GM21526 (cell line): Measurements from ENCODE around the gene KIF23.

Source experiments
- ATAC-seq: cut with Tn5 transposase; IDR thresholded peaks from one replicate; pipeline ENCODE4 v1.9.1; 2021; ENCODE audit warnings: moderate library complexity; ENCODE audit not compliant: unreplicated experiment, low FRiP score

The KIF23 gene

GRCh38 chr15:69394556-69395282 lies 19.4 kb upstream of the KIF23 start:
- peak; percentile 69 for ATAC-seq

DNA sequence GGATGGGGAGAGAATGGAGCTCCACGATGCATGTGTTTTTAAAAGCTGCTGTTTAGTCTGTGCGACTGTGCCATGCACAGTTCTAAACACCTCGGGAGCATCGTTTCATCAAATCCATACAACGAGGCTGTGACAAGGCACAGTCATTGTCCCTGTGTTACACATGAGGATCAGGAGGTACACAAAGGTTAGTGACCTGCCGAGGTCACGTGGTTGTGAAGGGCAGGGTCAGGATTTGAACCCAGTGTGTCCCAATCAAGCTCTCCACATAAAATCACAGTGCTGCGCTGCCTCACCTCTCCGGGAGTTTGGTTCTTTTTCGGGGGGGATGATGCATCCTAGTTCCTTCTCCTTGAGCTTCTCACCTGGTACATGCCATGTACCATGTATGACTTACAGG lies 18.7 kb upstream of the KIF23 start:
- ATAC-seq: no peak

- ATAC-seq: no peak
Measured at GRCh38 chr15:69395991-69396390, 18.2 kb upstream of the KIF23 start.

DNA sequence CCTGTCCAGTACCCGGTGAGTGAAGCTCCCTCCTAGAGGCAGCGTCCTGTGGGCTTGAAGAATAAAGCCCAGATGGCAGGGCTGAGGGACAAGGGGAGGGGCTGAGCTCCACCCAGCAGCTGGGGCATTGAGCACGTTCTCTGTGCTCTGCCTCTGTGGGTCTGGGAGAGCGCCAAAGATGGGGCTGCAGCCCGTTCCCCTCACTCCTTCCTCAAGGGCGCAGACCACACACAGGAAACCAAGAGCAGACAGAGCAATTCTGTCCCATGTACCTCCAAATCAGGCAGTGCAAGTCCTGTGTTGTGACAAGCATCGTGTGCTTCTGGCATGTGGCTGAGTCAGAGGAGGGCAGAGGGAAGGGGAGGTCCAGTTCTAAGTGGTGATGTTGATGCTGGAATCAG lies 15.7 kb upstream of the KIF23 start:
- no peak for ATAC-seq

DNA sequence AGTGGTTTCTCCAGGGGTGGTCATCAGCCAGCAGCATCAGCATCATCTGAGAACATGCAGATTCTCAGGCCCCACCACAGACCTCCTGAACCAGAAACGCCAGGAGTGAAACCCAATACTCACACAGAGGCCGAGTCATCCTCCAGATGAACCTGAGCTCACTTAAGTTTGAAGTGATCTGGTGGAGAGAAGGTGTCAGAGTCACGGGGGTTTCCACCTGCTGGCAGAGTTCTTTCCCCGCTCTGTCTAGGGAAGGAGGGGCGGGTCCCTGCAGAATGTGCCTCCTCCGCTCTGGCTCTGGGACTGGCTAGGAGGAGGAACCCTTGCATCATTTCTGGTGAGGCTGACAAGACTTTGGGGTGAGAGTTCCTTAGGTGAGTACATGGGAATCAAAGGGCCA lies 13.3 kb upstream of the KIF23 start:
- ATAC-seq: no peak

DNA sequence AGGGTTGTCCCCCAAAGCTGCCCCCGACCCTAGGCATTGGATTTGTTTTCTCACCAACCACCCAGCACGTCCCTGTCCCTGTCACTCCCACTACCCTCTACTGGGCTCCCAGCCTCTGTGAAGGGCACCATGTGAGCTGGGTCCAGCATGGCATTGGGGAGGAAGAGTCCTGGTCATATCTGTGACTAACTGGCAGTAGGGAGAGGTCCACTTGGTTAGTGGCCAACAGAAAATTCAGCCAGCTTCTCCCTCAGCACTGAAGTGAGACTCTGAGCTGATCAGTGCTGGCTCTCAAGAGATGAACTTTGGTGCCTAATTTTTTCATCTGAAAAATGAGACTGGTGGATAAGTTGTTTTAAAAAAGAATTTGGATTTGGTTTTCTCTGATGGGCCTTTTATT lies 11.3 kb upstream of the KIF23 start:
- no peak for ATAC-seq

DNA sequence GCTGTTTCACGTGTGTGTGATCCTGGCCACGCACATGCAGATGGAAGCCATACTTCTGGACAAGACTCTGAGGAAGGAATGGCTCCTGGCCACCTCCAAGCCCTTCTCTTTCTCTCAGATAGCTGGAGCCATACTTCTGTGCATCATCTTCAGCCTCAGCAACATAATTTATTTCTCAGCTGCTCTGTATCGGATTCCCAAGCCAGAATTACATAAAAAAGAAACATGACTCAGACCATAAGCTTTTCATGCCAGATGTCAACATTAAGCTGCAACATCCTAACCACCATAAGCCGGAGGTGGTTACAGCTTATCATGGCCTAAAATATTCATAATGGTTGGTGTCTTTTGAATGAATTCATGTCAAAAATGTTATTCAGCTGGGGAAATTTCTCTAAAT lies 10.6 kb upstream of the KIF23 start:
- no peak for ATAC-seq

- ATAC-seq: no peak
Measured at GRCh38 chr15:69405110-69405509, 9.0 kb upstream of the KIF23 start.

DNA sequence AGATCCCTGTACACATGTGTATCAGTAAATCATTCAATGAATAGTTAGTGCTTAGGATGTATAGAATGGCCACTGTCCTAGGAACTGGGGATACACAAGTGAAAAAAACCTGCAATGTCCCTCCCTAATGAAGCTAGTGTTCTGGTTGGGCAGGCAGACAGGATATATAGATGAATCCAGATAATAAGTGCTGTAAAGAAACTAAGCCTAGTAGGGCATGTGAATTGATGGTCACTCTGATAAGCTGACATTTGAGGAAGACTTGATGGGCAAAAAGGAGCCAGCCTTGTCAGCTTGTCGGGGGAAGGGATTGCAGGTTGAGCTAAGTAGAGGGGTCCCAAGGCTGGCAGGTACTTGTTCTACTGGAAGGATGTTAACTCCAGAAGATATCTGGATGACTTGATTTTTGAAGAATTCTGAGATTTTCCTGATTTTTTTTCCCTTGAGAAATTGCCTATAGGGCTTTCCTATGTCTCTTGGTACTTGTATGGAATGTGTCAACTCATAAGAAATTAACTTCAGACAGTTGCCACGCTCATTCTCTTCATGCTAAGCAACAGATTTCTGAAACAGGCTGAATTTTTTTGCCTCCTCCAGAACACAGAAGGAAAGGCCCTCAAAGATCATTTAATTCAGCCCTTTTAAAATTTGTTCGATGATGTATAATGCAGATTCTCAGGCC lies 6.3 kb upstream of the KIF23 start:
- ATAC-seq: no peak

- no peak for ATAC-seq
Measured at GRCh38 chr15:69408841-69409240, 5.3 kb upstream of the KIF23 start.

GRCh38 chr15:69410248-69410874 lies 3.8 kb upstream of the KIF23 start:
- ATAC-seq: no peak

DNA sequence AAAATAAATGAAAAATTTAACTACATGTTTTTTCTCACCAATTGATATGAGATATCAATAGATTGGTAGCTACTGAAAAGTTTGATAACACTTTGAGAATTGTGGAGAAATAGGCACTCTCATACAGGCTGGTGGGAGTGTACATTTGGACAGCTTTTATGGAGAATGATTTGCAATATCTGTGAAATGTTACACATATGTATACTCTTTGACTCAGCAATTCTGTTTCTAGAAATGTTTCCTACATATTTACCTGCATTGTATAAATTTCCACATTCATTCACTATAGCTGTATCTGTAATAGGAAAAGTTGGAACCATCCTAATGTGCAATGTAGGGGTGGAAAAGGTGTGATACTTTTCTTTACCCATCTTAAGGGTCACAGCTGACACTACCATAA lies 1.9 kb upstream of the KIF23 start:
- ATAC-seq: no peak

DNA sequence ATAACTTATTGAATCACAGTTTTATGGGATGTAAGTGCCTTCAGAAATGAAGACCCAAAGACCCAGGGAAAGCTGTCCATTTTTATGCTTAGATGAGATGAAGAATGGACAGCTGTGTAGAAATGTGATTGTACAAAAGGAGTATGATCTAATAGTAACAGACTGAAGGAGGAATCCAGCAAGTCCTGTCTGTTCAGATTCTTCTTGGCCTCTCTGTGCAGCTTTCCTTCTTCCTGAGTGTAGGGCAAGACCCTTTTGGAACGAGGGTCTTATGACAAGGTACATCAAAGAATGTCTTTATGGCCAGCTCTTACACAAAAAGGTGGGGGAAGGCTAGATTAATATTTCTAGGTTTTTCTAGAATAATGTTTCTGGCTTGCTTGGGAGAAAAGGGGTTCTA lies 1.4 kb upstream of the KIF23 start:
- ATAC-seq: no peak

DNA sequence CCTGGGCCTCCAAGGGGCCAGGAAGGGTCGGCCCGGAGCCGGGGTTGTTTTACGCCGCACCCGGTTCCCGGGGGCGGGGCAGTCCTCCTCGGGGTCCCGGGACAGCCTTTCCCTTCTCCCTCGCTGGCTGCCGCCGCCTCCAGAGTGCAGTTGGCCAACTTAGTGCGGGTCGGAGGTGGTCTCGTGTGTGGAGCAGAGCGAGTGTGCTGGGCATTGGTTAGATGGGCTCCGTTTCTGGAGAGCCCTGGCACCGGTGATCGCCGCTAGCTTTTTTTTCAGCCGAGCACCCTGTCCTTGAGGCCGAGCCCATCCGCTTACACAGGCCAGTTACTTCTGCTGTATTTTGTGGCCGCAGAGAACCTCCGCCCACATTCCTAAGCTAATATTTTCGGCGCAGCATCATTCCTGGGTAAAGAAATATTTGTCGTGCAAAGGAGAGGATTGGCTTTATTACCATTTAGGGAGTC lies 585 bp downstream of the KIF23 start:
- ATAC-seq: peak; percentile 32

DNA sequence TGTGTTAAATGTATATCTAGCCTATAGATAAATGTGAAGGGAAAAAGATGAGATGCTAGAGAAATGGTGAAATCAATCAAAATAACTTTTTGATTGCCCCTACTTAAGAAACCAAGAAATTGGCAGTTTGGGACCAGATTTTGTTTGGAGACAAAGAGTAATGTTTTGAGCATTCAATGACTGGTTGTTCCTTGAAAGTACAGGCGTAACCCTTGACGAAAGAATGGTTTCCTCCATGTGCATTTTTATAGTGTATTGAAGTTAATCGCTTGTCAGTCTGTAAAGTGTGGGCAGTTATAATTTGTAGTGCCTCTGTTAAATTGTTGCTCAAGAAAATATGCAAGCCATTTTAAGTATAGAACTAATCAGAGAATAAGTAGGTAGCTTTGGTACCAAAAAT lies 1.2 kb downstream of the KIF23 start:
- no peak for ATAC-seq

DNA sequence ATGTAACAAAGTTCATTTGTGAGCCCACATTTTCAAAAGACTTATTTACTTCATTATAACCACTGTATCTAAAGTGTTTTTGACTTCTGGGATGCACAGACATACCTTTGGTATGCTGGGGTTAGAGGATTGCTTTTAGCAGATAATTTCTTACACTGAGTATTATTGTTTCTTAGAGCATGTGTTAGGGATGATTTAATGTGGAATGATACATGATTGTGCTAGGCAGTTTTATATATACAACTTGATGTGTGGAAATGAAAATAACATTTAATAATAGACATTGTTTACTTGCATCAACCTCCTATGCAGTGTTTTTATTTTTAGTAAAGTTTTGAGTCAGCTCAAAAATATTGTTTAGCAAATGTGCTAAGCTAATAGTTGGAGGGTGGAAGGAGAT lies 3.4 kb downstream of the KIF23 start:
- no peak for ATAC-seq

DNA sequence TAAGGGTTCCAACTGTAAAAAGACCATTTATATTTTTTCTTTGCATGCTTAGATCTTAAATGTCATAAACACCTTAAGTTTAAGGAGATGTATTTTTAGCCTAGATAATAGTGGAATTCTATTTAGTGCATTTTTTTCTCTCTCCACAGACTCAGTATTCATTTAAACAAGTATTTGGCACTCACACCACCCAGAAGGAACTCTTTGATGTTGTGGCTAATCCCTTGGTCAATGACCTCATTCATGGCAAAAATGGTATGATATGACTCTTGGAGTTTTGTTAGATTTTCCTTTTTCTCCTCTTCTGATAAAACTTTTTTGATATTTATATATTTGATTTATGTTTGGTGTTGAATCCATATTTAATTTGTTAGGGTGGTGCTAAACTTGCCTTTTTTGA lies 7.3 kb downstream of the KIF23 start:
- ATAC-seq: no peak

DNA sequence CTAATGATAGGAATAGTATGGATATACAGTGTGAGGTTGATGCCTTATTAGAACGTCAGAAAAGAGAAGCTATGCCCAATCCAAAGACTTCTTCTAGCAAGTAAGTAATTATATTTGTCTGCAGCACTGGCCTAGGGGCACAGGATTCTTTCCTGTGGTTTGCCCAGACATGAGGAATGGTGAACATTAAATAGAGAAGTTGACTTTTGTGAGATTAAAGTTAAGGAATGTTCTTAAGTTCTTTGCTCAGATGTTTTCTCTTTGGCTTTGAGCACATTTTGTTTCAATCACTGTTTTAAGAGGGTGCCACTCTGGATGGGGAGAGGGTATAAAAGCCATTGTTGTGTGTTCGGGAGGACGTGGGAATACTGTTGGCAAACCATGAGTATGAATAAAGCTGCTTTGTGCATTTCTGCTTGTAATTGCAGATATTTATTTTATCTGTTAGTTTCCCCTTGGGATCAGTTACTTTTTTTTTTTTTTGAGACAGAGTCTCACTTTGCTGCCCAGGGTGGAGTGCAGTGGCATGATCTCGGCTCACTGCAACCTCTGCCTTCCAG lies 8.3 kb downstream of the KIF23 start:
- no peak for ATAC-seq

DNA sequence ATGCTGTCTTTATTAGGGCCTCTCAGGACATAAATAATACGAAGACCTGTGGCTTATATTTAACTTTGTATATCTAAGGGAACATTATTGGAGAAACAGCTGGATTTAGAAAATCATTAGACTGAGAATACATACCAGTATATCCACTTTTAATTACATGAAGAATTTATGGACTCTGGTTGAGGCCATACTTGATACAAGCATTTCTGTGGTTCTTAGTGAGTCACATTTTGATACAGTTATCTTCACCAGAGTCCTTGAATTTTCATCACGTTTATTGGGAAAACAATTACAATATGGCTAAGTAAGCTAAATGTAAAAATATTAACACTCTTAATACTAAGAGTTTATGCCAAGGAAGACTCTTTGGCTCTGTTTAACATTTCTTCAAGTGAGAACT lies 9.9 kb downstream of the KIF23 start:
- no peak for ATAC-seq

- ATAC-seq: no peak
Measured at GRCh38 chr15:69424748-69425413, 10.7 kb downstream of the KIF23 start.

DNA sequence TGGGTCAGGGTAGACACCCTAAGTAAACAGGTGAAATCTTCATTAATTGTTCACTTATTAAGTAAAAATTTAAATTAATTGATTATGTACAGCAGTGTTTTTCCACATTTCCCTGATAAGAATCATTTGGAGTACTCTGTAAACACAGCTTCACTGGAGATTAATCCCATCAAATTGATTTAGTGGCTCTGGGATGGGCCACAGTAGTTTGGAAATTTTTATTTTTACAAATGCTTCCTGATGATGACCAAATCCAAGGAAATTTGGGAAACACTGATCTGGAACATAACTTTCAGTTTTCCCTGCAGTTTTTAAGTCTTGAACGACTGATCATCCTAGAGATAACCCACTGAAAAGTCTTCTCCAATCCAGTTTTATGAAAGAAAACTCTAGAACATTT lies 19.7 kb downstream of the KIF23 start:
- no peak for ATAC-seq
